Muscle of arm (tissue), 12 donors: ENCODE data around the gene CMA1. TPM values are rescaled to one million over a fixed set of nuclear protein-coding genes. Genes with fewer than 3 reads are reported as not detected.
"Not testable (repeated sequence)": the region's sequence is repeated elsewhere in the genome, so short reads cannot be mapped to it uniquely, and the experiment has no call there.

Source experiments
- DNase-seq: peaks from one replicate; pipeline ENCODE4 v3.0.0-alpha.2; 2013
- polyA plus RNA-seq, 12 donors: library from polyadenylated mRNA; unstranded; fragments of 120-200 nt; gene quantifications; one replicate each; pipeline ENCODE4 v1.2.1, GENCODE V29; 2013; ENCODE audit not compliant: insufficient read length in 12 of 12

Gene CMA1
- polyA plus RNA-seq, 12 donors: 0.26 to 0.53 (median 0.42) TPM; not detected in 8

GRCh38 chr14:24470450-24470849 lies 37.6 kb downstream of the CMA1 start:
- not testable (repeated sequence) for DNase-seq

- no peak for DNase-seq
Measured at GRCh38 chr14:24465805-24466204, 42.3 kb downstream of the CMA1 start.

- DNase-seq: no peak
Measured at GRCh38 chr14:24465368-24465767, 42.7 kb downstream of the CMA1 start.

GRCh38 chr14:24463884-24464785 lies 43.9 kb downstream of the CMA1 start:
- no peak for DNase-seq

GRCh38 chr14:24463017-24463883 lies 44.8 kb downstream of the CMA1 start:
- no peak for DNase-seq

GRCh38 chr14:24461336-24461735 lies 46.7 kb downstream of the CMA1 start:
- no peak for DNase-seq

- no peak for DNase-seq
Measured at GRCh38 chr14:24459331-24459730, 48.7 kb downstream of the CMA1 start.

GRCh38 chr14:24458736-24459135 lies 49.3 kb downstream of the CMA1 start:
- no peak for DNase-seq

- no peak for DNase-seq
Measured at GRCh38 chr14:24456980-24457379, 51.1 kb downstream of the CMA1 start.

Other genes starting within 250 kb of the CMA1 start
- 1 to 10 TPM in 8 of 12 donors, under 1 TPM in 2, not detected in 2; 0.64 to 7.2 (median 1.4) TPM for gene TGM1, start 245.1 kb downstream of the CMA1 start, polyA plus RNA-seq
- gene RABGGTA, start 236.7 kb downstream of the CMA1 start, polyA plus RNA-seq: 10 to 100 TPM in 9 of 12 donors, 1 to 10 TPM in 1, not detected in 2; 9.9 to 25.5 (median 13.5) TPM
- 10 to 100 TPM in 10 of 12 donors, 1 to 10 TPM in 1, not detected in 1; 9.8 to 25.1 (median 16.9) TPM for gene DHRS1, start 208.5 kb downstream of the CMA1 start, polyA plus RNA-seq
- 10 to 100 TPM in 11 of 12 donors, not detected in 1; 18.0 to 23.6 (median 20.5) TPM for gene NOP9, start 208.4 kb downstream of the CMA1 start, polyA plus RNA-seq
- 10 to 100 TPM in 6 of 12 donors, 1 to 10 TPM in 5, not detected in 1; 7.3 to 28.8 (median 11.2) TPM for gene CIDEB, start 200.3 kb downstream of the CMA1 start, polyA plus RNA-seq
- gene LTB4R2, start 198.1 kb downstream of the CMA1 start, polyA plus RNA-seq: 1 to 10 TPM in 11 of 12 donors, not detected in 1; 1.6 to 7.2 (median 2.7) TPM
- gene LTB4R, start 196.8 kb downstream of the CMA1 start, polyA plus RNA-seq: 10 to 100 TPM in 1 of 12 donors, 1 to 10 TPM in 9, not detected in 2; 2.2 to 15.8 (median 3.2) TPM
- gene ADCY4, start 173.2 kb downstream of the CMA1 start, polyA plus RNA-seq: 10 to 100 TPM in 10 of 12 donors, 1 to 10 TPM in 1, not detected in 1; 8.4 to 26.2 (median 16.9) TPM
- gene RIPK3, start 168.3 kb downstream of the CMA1 start, polyA plus RNA-seq: 1 to 10 TPM in 9 of 12 donors, under 1 TPM in 1, not detected in 2; 0.96 to 5.6 (median 1.3) TPM
- gene NFATC4, start 140.1 kb downstream of the CMA1 start, polyA plus RNA-seq: 100 to 1,000 TPM in 1 of 12 donors, 10 to 100 TPM in 10, not detected in 1; 20.7 to 152 (median 40.4) TPM
- 10 to 100 TPM; 19.2 to 60.0 (median 30.0) TPM for gene NYNRIN, start 109.3 kb downstream of the CMA1 start, polyA plus RNA-seq
- gene CBLN3, start 78.6 kb downstream of the CMA1 start, polyA plus RNA-seq: 1 to 10 TPM in 11 of 12 donors, not detected in 1; 1.6 to 7.4 (median 2.2) TPM
- 10 to 100 TPM in 11 of 12 donors, not detected in 1; 31.7 to 65.4 (median 36.7) TPM for gene KHNYN, start 78.3 kb downstream of the CMA1 start, polyA plus RNA-seq
- gene SDR39U1, start 65.5 kb downstream of the CMA1 start, polyA plus RNA-seq: 10 to 100 TPM in 11 of 12 donors, not detected in 1; 34.9 to 53.3 (median 44.8) TPM
- gene CTSG, start 68.0 kb upstream of the CMA1 start, polyA plus RNA-seq: 1 to 10 TPM in 5 of 12 donors, under 1 TPM in 5, not detected in 2; 0.45 to 5.4 (median 0.91) TPM
- gene GZMH, start 101.4 kb upstream of the CMA1 start, polyA plus RNA-seq: under 1 TPM in 5 of 12 donors, not detected in 7; 0.27 to 0.38 (median 0.33) TPM
- gene GZMB, start 125.9 kb upstream of the CMA1 start, polyA plus RNA-seq: 1 to 10 TPM in 1 of 12 donors, under 1 TPM in 8, not detected in 3; 0.26 to 3.4 (median 0.49) TPM